ENCODE measurements around the gene ADARB1.
A peak's percentile ranks its signal among the peaks of the same experiment; 100 is the strongest.

The ADARB1 gene

GRCh38 chr21:45227735-45228134, 153.4 kb downstream of the ADARB1 start:
- ChIA-PET CTCF (interaction anchor here (0.6 to 1.1 kb wide), 2 partner anchors 62 to 85 kb away, joined by 3 read pairs; no protein-coding TSS in a partner anchor), POLR2A (interaction anchor here (1.2 kb wide), 1 partner anchor 37 kb away, joined by 3 read pairs; no protein-coding TSS in a partner anchor)
- Histone ChIP-seq H3K27ac (ENCODE audit: extremely low read depth, low read depth, low read length) (no peak overlapping the region), H3K36me3 (ENCODE audit: control insufficient read depth in 2 of 2, insufficient read depth in 1 of 2, low read length in 2 of 2) (no peaks in the 10 kb centered on the region), H3K9me3 (ENCODE audit: control insufficient read depth, insufficient read depth, low read depth, low read length) (no peaks in the 10 kb centered on the region), H3K4me3 (ENCODE audit: low read depth, low read length) (no peak overlapping the region), H3K4me1 (ENCODE audit: control insufficient read depth, insufficient read depth, low read length) (no peaks in the 10 kb centered on the region)
- TF ChIP-seq MZF1 (tag by site-specific recombination; IDR thresholded peaks at IDR 0.05; ENCODE audit: borderline replicate concordance): no peak
- TF ChIP-seq PATZ1 (tag by site-specific recombination; IDR thresholded peaks at IDR 0.05): no peak
- TF ChIP-seq ZNF701 (tag by site-specific recombination; IDR thresholded peaks at IDR 0.05): no peak
- TF ChIP-seq, protein P1, sequence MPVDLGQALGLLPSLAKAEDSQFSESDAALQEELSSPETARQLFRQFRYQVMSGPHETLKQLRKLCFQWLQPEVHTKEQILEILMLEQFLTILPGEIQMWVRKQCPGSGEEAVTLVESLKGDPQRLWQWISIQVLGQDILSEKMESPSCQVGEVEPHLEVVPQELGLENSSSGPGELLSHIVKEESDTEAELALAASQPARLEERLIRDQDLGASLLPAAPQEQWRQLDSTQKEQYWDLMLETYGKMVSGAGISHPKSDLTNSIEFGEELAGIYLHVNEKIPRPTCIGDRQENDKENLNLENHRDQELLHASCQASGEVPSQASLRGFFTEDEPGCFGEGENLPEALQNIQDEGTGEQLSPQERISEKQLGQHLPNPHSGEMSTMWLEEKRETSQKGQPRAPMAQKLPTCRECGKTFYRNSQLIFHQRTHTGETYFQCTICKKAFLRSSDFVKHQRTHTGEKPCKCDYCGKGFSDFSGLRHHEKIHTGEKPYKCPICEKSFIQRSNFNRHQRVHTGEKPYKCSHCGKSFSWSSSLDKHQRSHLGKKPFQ (tag by site-specific recombination; IDR thresholded peaks at IDR 0.05): no peak
- TF ChIP-seq REST (tag by site-specific recombination; IDR thresholded peaks at IDR 0.05): no peak

GRCh38 chr21:45228171-45228641, 153.8 kb downstream of the ADARB1 start:
- Histone ChIP-seq H3K4me1 (ENCODE audit: control insufficient read depth, insufficient read depth, low read length) (no peaks in the 10 kb centered on the region), H3K27ac (ENCODE audit: extremely low read depth, low read depth, low read length) (no peak overlapping the region), H3K9me3 (ENCODE audit: control insufficient read depth, insufficient read depth, low read depth, low read length) (no peaks in the 10 kb centered on the region), H3K4me3 (ENCODE audit: low read depth, low read length) (no peak overlapping the region), H3K36me3 (ENCODE audit: control insufficient read depth in 2 of 2, insufficient read depth in 1 of 2, low read length in 2 of 2) (no peaks in the 10 kb centered on the region)
- ChIA-PET POLR2A (interaction anchor here (1.2 kb wide), 1 partner anchor 38 kb away, joined by 3 read pairs; no protein-coding TSS in a partner anchor), CTCF (interaction anchor here (0.6 to 1.1 kb wide), 3 partner anchors 8 to 86 kb away, joined by 3 read pairs; no protein-coding TSS in a partner anchor)
- TF ChIP-seq PRDM1 (tag by site-specific recombination; IDR thresholded peaks at IDR 0.05): peak; percentile 42; the same call in 1 of the 2 replicates
- TF ChIP-seq ZNF600 (tag by site-specific recombination; IDR thresholded peaks at IDR 0.05): peak; percentile 44; the same call in 1 of the 2 replicates
- TF ChIP-seq ZNF350 (tag by site-specific recombination; IDR thresholded peaks at IDR 0.05): no peak

DNA sequence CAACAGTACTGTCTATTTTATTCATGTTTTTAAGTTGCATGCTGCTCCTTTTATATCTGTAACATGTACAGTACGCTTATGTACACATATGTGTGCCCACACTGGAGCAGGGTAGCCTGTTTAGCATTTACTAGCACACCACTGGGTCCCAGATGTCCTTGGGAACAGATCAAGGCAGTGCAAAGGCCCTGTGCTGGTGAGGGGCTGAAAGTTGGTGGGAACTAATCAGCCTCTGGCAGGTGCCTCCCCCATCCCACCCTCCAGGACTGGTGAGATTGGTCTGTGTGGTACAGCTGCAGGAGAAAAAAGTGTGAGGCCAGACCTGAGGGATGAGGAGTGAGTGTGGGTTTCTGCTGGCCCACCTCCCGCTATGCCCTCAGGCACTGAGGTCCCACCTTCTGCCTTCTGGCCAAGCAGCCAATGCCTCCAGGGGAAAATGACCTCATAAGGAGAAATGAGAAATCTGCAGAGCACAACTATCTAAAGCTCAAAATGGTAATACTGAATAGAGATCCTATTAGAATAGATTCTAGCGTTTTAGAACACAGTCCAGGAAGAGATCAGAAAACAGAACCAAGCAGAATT, 154.4 kb downstream of the ADARB1 start:
- POLR2A ChIA-PET: interaction anchor here (1.2 kb wide), 1 partner anchor 38 kb away, joined by 3 read pairs; no protein-coding TSS in a partner anchor
- H3K36me3 ChIP-seq (ENCODE audit: control insufficient read depth in 2 of 2, insufficient read depth in 1 of 2, low read length in 2 of 2): no peaks in the 10 kb centered on the region
- TF ChIP-seq EGR2 (tag by site-specific recombination; IDR thresholded peaks at IDR 0.05; ENCODE audit: low read depth): 0 out of 2 replicates have a peak, but pooled peaks have one; percentile 8
- no peak for TF ChIP-seq ZFP41 (tag by site-specific recombination; IDR thresholded peaks at IDR 0.05; ENCODE audit: borderline replicate concordance)
- TF ChIP-seq ZNF837 (tag by site-specific recombination; IDR thresholded peaks at IDR 0.05): no peak
- TF ChIP-seq ZBTB48 (tag by site-specific recombination; IDR thresholded peaks at IDR 0.05): no peak
- TF ChIP-seq ZNF623 (tag by site-specific recombination; IDR thresholded peaks at IDR 0.05): peak; percentile 92
- TF ChIP-seq ZNF362 (tag by site-specific recombination; IDR thresholded peaks at IDR 0.05): no peak
- CTCF ChIA-PET: interaction anchor here (0.6 kb wide), 1 partner anchor 9 kb away, joined by 3 read pairs; no protein-coding TSS in a partner anchor
- H3K4me1 ChIP-seq (ENCODE audit: control insufficient read depth, insufficient read depth, low read length): no peaks in the 10 kb centered on the region
- no peak overlapping the region for H3K4me3 ChIP-seq (ENCODE audit: low read depth, low read length)
- no peaks in the 10 kb centered on the region for H3K9me3 ChIP-seq (ENCODE audit: control insufficient read depth, insufficient read depth, low read depth, low read length)
- no peak overlapping the region for H3K27ac ChIP-seq (ENCODE audit: extremely low read depth, low read depth, low read length)
